ENCODE measurements around the gene PLEKHS1.
"Not testable (repeated sequence)": the region's sequence is repeated elsewhere in the genome, so short reads cannot be mapped to it uniquely, and the experiment has no call there.

The PLEKHS1 gene

GRCh38 chr10:113802997-113803396 is 51.5 kb downstream of the PLEKHS1 start:
- DNase-seq = no peak

GRCh38 chr10:113806503-113806902 is 55.0 kb downstream of the PLEKHS1 start:
- no peak for DNase-seq

GRCh38 chr10:113808168-113808567 is 56.7 kb downstream of the PLEKHS1 start:
- DNase-seq = no peak

- DNase-seq = not testable (repeated sequence)
Measured at GRCh38 chr10:113814700-113815099, 63.2 kb downstream of the PLEKHS1 start.

GRCh38 chr10:113819989-113820388 is 68.5 kb downstream of the PLEKHS1 start:
- DNase-seq = no peak

- DNase-seq = no peak
Measured at GRCh38 chr10:113820507-113820906, 69.0 kb downstream of the PLEKHS1 start.

GRCh38 chr10:113821306-113821705 is 69.8 kb downstream of the PLEKHS1 start:
- DNase-seq = not testable (repeated sequence)

GRCh38 chr10:113822174-113822573 is 70.7 kb downstream of the PLEKHS1 start:
- DNase-seq = no peak

GRCh38 chr10:113823389-113823788 is 71.9 kb downstream of the PLEKHS1 start:
- no peak for DNase-seq

GRCh38 chr10:113825791-113826190 is 74.3 kb downstream of the PLEKHS1 start:
- no peak for DNase-seq

GRCh38 chr10:113828567-113828966 is 77.1 kb downstream of the PLEKHS1 start:
- not testable (repeated sequence) for DNase-seq

Data from stimulated activated CD4-positive, alpha-beta T cell treated with anti-CD3 and anti-CD28 coated beads, Interleukin-1b, Interleukin-23, amount 100 ng/mL, for 48 hours (primary cell).